ELF-1 (cell line): ENCODE data around the gene RASGEF1B.

Source experiments
- DNase-seq: peaks from one replicate; pipeline ENCODE4 v3.0.0-alpha.2; 2016; ENCODE audit warnings: low read depth, low spot score

RASGEF1B gene

GRCh38 chr4:81399306-81400086 is 72.2 kb downstream of the RASGEF1B start:
- no peak for DNase-seq

GRCh38 chr4:81398379-81398778 is 73.3 kb downstream of the RASGEF1B start:
- DNase-seq = no peak

- DNase-seq = no peak
These were observed 74.1 kb downstream of the RASGEF1B start for GRCh38 chr4:81397635-81398034.

GRCh38 chr4:81395239-81395638 is 76.5 kb downstream of the RASGEF1B start:
- no peak for DNase-seq

- DNase-seq = no peak
These were observed 79.5 kb downstream of the RASGEF1B start for GRCh38 chr4:81392164-81392563.

GRCh38 chr4:81389720-81390119 is 82.0 kb downstream of the RASGEF1B start:
- no peak for DNase-seq

- DNase-seq = no peak
These were observed 91.3 kb downstream of the RASGEF1B start for GRCh38 chr4:81380437-81380836.

- no peak for DNase-seq
These were observed 93.3 kb downstream of the RASGEF1B start for GRCh38 chr4:81378386-81378785.

- no peak for DNase-seq
These were observed 94.5 kb downstream of the RASGEF1B start for GRCh38 chr4:81377191-81377590.

- DNase-seq = no peak
These were observed 95.0 kb downstream of the RASGEF1B start for GRCh38 chr4:81376720-81377119.
